ENCODE data around the gene RNPEPL1.
A peak's percentile ranks its signal among the peaks of the same experiment; 100 is the strongest.
"Not testable (repeated sequence)": the region's sequence is repeated elsewhere in the genome, so short reads cannot be mapped to it uniquely, and the experiment has no call there.

The RNPEPL1 gene

DNA sequence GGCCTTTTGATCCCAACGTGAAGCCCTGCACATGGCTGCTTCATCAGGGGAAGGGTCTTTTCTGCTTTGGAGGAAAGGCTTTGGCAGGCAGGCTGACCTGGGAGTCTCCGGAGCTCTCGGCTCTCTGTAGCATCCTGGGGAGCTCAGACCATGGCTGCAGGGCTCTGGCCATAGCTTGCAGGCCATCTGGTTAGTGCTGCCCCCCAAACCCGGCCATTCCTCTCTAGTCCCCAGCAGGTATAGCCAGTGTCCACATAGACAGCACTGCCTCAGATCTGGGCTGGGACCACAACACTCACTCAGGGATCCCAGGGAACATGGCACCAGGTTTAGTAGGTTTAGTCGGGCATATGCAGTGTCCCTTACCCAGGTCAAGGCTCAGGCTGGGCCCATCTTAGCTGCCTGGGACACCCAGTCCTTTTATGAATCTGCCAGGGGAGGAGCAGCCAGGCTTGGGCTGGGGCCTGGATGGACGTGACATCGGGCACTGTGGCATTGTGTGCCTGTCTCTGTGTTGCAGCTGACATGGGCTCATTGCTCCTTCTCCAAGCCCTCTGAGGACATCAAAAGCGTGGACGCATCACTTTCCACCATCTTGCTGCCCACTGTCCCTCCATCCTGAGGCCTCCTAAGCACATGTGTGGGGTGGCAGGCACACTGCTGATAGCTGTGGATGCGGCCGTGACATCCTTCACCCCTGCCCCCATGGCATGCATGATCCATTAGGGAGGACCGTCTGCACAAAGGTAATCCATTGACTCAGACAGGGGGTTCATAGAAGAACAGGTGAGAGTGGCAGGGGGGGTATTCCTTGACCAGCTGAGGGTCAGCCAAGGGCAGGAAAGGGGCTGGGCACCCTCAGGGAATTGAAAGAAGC lies 37.8 kb downstream of the RNPEPL1 start:
- no peak for DNase-seq

- DNase-seq = peak; percentile 57 to 73
These were observed 43.4 kb downstream of the RNPEPL1 start for GRCh38 chr2:240611601-240612210.

DNA sequence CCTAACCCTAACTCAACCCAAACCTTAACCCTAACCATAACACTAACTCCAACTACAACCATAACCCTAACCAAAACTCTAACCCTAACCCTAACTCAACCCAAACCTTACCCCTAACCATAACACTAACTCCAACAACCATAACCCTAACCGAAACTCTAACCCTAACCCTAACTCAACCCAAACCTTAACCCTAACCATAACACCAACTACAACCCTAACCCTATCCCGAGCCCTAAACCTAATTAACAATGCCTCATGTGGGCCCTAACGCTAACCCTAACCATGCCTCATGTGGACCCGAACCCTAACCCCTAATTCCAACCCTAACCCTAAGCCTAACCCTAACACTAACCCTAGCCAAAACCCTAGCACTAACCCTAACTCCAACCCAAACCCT lies 45.5 kb downstream of the RNPEPL1 start:
- DNase-seq = no peak

DNA sequence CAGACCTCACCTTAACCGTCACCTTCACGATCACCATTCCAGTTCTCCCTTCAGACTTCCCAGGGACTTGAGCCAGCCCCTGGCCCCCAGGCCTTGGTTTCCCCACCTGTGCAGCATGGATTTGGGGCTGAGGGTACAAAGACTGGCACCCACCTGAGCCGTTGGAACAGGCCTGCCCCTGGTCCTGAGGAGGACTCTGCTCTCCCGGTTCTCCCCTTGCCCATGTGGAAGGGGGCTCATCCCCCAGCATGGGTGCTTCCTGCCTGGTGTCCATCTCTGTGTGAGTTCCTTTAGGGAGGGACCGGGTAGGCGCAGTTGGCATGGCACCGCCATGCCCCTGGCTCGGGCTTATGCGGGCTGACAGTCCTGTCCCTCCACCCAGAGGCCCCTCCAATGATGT lies 46.1 kb downstream of the RNPEPL1 start:
- DNase-seq = no peak

DNA sequence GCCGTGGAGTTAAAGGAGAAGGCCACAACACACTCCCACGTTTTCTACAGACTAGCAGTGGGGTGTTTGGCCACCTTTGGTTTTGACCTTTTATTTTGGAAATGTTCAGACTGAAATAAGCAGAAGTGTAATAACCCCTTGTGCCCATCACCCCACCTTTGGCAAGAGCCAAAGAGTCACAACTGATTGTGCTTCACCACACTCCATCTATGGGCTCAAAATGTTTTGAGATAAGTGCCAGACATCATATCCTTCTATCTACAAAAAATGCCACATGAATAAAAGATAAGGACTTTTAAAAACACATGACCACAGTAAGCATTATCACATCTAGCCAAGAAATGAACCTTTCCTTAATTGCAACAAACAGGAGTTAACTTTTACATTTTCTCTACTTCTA lies 47.1 kb downstream of the RNPEPL1 start:
- DNase-seq = no peak

- no peak for DNase-seq
These were observed 47.7 kb downstream of the RNPEPL1 start for GRCh38 chr2:240615820-240616547.

DNA sequence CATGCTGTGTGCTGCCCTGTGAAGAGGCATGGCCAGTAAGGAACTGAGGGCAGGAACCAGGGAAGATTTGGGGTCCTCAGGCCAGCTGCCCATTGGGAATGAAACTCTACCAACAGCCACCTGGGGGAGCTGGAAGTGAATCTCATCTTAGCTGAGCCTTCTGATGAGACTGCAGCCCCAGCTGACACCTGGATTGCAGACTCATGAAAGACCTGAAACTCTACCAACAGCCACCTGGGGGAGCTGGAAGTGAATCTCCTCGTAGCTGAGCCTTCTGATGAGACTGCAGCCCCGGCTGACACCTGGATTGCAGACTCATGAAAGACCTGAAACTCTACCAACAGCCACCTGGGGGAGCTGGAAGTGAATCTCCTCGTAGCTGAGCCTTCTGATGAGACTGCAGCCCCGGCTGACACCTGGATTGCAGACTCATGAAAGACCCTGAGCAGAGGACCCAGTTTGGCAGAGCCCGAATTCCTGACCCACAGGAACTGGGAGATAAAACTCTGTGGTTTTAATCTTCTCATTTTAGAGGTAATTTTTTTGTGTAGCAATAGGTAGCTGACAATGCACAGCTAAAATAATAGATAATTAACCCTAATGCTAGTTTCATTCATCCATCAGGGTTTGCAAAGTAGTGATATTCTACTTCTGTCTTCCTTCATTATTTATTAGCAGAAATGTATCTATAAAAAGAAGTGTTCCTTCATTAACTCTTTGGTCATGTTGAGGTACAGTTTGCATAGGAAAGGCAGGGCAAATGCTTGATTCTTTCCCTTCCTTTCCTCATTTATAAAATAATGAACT lies 48.8 kb downstream of the RNPEPL1 start:
- not testable (repeated sequence) for DNase-seq

GRCh38 chr2:240618776-240619175 lies 50.5 kb downstream of the RNPEPL1 start:
- no peak for DNase-seq

GRCh38 chr2:240619506-240620148 lies 51.3 kb downstream of the RNPEPL1 start:
- DNase-seq = no peak

DNA sequence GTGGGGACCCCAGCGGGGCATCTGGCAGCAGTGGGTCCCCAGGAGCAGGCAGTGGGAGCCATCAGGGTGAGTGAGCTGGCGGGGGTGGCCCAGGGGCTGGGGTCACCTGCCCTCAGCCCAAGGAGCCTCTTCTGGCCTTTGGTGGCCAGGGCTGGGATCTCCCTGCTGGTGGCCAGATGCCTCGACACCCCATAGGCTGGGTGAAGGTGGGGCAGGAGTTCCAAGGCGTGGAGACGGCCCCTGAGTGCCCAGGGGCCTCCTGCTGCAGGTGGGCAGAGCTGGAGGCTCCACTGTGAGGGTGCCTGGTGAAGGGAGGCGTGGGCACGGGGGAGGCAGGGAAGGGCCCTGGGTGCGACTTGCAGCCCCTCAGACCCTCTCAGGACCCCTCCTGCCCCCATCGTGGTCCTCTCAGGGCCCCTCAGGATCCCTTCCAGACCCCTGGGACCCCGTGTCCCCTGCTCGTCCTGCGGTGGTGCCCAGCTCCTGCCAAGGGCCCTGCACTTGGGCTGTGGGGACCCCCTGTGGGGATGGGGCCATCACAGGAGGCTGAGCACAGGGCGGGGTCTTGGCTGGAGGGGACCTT lies 52.0 kb downstream of the RNPEPL1 start:
- no peak for DNase-seq

DNA sequence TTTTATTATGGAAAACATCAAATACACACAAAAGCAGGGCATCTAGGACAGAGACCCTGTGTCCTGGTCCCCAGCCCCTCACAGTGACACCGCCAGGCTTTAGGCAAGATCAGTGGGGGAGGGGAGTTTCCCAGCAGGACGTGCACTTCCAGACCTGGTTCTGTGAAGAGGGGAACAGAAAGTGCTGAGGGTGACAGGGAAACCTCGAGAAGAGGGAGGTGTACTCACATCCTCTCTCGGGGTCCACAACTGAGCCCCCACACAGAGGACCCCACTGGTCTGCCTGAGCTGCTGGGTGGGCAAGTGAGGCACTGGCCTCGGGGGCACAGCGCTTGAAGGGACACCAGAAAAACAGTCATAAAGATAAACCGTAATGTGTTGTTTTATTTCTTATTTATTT lies 52.6 kb downstream of the RNPEPL1 start:
- no peak for DNase-seq

GRCh38 chr2:240622060-240622411 lies 53.8 kb downstream of the RNPEPL1 start:
- DNase-seq = no peak

DNA sequence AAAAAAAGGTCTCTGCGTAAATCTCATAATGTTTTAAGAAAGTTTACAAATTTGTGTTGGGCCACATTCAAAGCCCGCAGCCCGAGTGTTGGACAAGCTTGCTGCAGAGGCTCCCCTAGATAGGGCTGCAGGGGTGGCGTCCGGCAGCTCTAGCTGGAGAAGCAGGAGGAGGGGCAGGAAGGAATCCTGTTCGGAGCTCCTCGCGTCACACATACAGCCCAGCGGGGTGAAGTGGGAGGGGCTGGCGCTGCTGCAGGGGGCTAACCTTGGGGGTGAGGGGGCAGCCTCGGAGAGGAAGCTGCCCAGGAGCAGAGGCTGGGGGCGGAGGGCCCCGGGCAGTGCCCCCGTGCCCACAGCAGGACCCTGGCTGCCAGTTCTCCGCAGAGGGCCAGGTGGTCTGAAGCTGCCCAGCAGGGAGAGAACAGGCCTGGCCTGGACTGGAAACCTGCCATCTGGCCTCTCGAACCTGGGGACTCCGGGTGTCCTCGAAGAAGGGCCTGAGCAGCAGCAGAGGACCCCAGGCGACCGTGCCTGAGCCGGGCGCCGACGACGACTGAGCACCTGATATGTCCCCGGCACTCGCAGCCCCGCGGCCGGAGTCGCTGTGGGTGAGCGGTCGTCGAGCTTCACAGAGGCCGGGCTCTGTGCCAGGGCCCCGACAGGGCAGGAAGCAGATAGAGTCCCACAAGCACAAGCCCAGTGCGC lies 54.4 kb downstream of the RNPEPL1 start:
- DNase-seq = no peak

- DNase-seq = no peak
These were observed 55.3 kb downstream of the RNPEPL1 start for GRCh38 chr2:240623531-240624010.

DNA sequence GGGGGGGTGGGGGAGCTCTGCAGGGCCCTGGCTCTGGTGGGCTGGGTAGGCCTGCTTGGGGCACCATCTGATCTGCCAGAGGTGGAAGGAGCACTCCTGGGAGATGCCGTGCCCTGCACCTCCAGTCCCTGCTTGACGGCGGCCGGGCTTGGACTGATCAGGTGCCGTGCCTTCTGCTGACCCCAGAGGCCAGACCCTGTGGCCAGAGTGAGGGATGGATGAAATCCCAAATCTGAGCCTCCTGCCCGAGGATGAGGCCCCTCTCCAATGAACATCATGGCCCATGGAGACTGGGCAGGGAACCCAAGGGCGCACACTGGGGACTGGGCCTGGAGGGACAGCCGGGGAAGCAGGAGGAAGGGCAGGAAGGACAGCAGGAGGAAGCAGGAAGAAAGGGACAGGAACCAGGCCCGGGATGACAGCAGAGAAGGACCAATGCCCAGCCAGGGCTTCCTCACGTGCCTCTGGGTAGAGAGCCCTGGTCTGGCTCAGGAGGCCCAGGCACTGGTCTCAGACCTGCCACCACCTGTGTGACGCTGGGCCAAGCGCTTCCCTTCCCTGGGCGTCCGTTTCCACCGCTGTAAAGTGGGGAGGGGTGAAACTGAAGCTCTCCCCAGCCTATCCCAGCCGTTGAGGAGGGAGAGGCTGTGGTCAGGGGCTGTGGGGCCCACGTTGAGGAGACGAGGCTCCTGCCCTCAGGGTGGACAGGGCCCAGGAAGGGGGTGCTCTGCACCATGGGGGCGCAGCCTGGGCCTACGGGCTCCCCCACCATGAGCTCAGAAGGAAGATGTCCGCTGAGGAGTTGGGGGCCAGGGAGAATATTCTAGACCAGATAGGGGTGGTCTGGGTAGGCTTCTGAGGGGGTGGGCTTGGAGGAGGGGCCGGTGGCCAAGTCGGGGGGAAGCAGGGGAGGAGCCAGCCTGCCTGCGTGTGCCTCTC lies 56.0 kb downstream of the RNPEPL1 start:
- no peak for DNase-seq

DNA sequence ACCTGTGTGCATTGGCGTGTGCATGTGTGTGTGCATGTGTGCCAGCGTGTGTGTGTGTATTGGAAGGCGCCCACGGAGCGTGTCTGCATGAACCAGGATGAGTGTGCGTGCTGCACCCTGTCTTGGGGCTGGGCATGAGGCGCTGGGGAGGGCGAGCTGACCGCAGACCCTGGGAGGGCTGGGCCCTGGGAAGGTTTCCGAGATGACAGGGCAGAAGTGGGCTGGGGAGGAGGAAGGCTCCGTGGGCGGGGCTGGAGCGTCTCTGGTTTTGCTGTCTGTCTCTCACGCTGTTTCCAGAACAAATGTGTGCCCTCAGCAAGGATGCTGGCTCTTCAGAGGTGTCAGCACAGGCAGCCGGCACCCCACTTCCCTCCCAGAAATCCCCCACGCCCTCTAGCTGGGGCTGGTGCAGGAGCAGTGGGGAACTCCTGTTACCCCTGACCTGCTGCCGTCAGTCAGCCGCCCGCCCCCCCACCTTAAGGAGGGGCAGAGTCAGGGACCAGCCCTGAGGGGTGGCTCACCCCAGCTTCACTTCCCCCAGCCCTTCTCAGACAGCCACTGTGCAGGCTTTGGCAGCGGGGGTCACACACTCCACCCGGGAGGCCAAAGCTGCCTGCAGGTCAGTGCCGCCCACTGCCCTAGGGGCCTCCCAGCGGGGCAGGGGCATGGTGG lies 56.8 kb downstream of the RNPEPL1 start, which contains the start of gene GPR35:
GPR35 (plus strand) TSS at position 531 of the 672 bp plus-strand sequence. CDS start 4,473 bp downstream, outside the sequence.
- peak; percentile 74 to 82 for DNase-seq

GRCh38 chr2:240626531-240627300 lies 58.4 kb downstream of the RNPEPL1 start:
- peak; percentile 30 to 39 for DNase-seq

GRCh38 chr2:240627736-240628506 lies 59.6 kb downstream of the RNPEPL1 start:
- no peak for DNase-seq
